Progenitor cell of endocrine pancreas (in vitro differentiated cells): ENCODE measurements around the gene SLC16A8. TPM values are rescaled to one million over a fixed set of nuclear protein-coding genes. Genes with fewer than 3 reads are reported as not detected.

Experiments used
- DNase-seq: peaks from one replicate; pipeline ENCODE4 v3.0.0; 2021; ENCODE audit warnings: low spot score; ENCODE audit not compliant: unreplicated experiment
- H3K27ac Mint-ChIP-seq: 2 replicates; pipeline ENCODE4 v1.8.0; 2021; ENCODE audit warnings: mild to moderate bottlenecking, moderate library complexity, mixed read lengths
- H3K27me3 Mint-ChIP-seq: 2 replicates; pipeline ENCODE4 v1.8.0; 2021; ENCODE audit warnings: mixed read lengths
- H3K36me3 Mint-ChIP-seq: 2 replicates; pipeline ENCODE4 v1.8.0; 2022; ENCODE audit warnings: mixed read lengths; ENCODE audit not compliant: insufficient read depth
- H3K4me1 Mint-ChIP-seq: 2 replicates; pipeline ENCODE4 v1.8.0; 2021; ENCODE audit warnings: low read depth, mixed read lengths
- H3K4me3 Mint-ChIP-seq: 2 replicates; pipeline ENCODE4 v1.8.0; 2021; ENCODE audit warnings: low read depth, mild to moderate bottlenecking, moderate library complexity, mixed read lengths
- H3K9me3 Mint-ChIP-seq: 2 replicates; pipeline ENCODE4 v1.8.0; 2021; ENCODE audit warnings: low read depth, mixed read lengths
- CTCF ChIP-seq: fragments of 200-600 bp; sonication (generic); IDR thresholded peaks from one replicate; pipeline ENCODE4 v1.5.0; 2021; ENCODE audit warnings: antibody characterized with exemption, mild to moderate bottlenecking; ENCODE audit not compliant: unreplicated experiment
- total RNA-seq: library from RNA; stranded (reverse); gene quantifications from 2 replicates; pipeline ENCODE4 v1.2.1, GENCODE V29; 2021

Gene SLC16A8
- total RNA-seq, 1 donor from 2014 or later, result 2.6 TPM

GRCh38 chr22:38085056-38085455 is 1.1 kb upstream of the SLC16A8 start:
- peaks cover 4% of the 10 kb centered on the region for H3K36me3 Mint-ChIP-seq
- no peaks in the 10 kb centered on the region for H3K9me3 Mint-ChIP-seq
- H3K27me3 Mint-ChIP-seq, result peaks cover 3% of the 10 kb centered on the region
- H3K4me1 Mint-ChIP-seq, result peaks cover 8% of the 10 kb centered on the region
- TF ChIP-seq CTCF, result no peak
- no peak for DNase-seq
- H3K27ac Mint-ChIP-seq, result no peak overlapping the region
- H3K4me3 Mint-ChIP-seq, result no peak overlapping the region

- DNase-seq, result no peak
- TF ChIP-seq CTCF, result no peak
- Mint-ChIP-seq H3K27me3 (peaks cover 8% of the 10 kb centered on the region), H3K4me1 (peaks cover 8% of the 10 kb centered on the region), H3K27ac (no peak overlapping the region), H3K4me3 (no peak overlapping the region), H3K36me3 (peaks cover 11% of the 10 kb centered on the region), H3K9me3 (no peaks in the 10 kb centered on the region)
These were observed 836 bp downstream of the SLC16A8 start for GRCh38 chr22:38082986-38083710.

- peaks cover 8% of the 10 kb centered on the region for H3K27me3 Mint-ChIP-seq
- H3K27ac Mint-ChIP-seq, result no peak overlapping the region
- peaks cover 4% of the 10 kb centered on the region for H3K4me1 Mint-ChIP-seq
- TF ChIP-seq CTCF, result no peak
- H3K36me3 Mint-ChIP-seq, result peaks cover 9% of the 10 kb centered on the region
- no peaks in the 10 kb centered on the region for H3K9me3 Mint-ChIP-seq
- H3K4me3 Mint-ChIP-seq, result no peak overlapping the region
- DNase-seq, result no peak
These were observed 1.8 kb downstream of the SLC16A8 start for GRCh38 chr22:38081941-38082828.

- no peak for TF ChIP-seq CTCF
- no peak overlapping the region for H3K4me3 Mint-ChIP-seq
- peaks cover 4% of the 10 kb centered on the region for H3K4me1 Mint-ChIP-seq
- H3K27me3 Mint-ChIP-seq, result peaks cover 8% of the 10 kb centered on the region
- H3K27ac Mint-ChIP-seq, result no peak overlapping the region
- H3K9me3 Mint-ChIP-seq, result no peaks in the 10 kb centered on the region
- H3K36me3 Mint-ChIP-seq, result peaks cover 9% of the 10 kb centered on the region
- no peak for DNase-seq
These were observed 2.4 kb downstream of the SLC16A8 start for GRCh38 chr22:38081636-38081940.

GRCh38 chr22:38080850-38081635 is 2.9 kb downstream of the SLC16A8 start:
- Mint-ChIP-seq H3K9me3 (no peaks in the 10 kb centered on the region), H3K36me3 (peaks cover 9% of the 10 kb centered on the region), H3K27ac (no peak overlapping the region), H3K27me3 (peaks cover 8% of the 10 kb centered on the region), H3K4me1 (peaks cover 4% of the 10 kb centered on the region), H3K4me3 (no peak overlapping the region)
- DNase-seq, result no peak
- no peak for TF ChIP-seq CTCF
